Progenitor cell of endocrine pancreas (in vitro differentiated cells): ENCODE measurements around the gene GPI. TPM values are rescaled to one million over a fixed set of nuclear protein-coding genes. Genes with fewer than 3 reads are reported as not detected.

Experiments used
- DNase-seq: peaks from one replicate; pipeline ENCODE4 v3.0.0; 2021; ENCODE audit warnings: low spot score; ENCODE audit not compliant: unreplicated experiment
- H3K27ac Mint-ChIP-seq: 2 replicates; pipeline ENCODE4 v1.8.0; 2021; ENCODE audit warnings: mild to moderate bottlenecking, moderate library complexity, mixed read lengths
- H3K27me3 Mint-ChIP-seq: 2 replicates; pipeline ENCODE4 v1.8.0; 2021; ENCODE audit warnings: mixed read lengths
- H3K36me3 Mint-ChIP-seq: 2 replicates; pipeline ENCODE4 v1.8.0; 2022; ENCODE audit warnings: mixed read lengths; ENCODE audit not compliant: insufficient read depth
- H3K4me1 Mint-ChIP-seq: 2 replicates; pipeline ENCODE4 v1.8.0; 2021; ENCODE audit warnings: low read depth, mixed read lengths
- H3K4me3 Mint-ChIP-seq: 2 replicates; pipeline ENCODE4 v1.8.0; 2021; ENCODE audit warnings: low read depth, mild to moderate bottlenecking, moderate library complexity, mixed read lengths
- H3K9me3 Mint-ChIP-seq: 2 replicates; pipeline ENCODE4 v1.8.0; 2021; ENCODE audit warnings: low read depth, mixed read lengths
- total RNA-seq: library from RNA; stranded (reverse); gene quantifications from 2 replicates; pipeline ENCODE4 v1.2.1, GENCODE V29; 2021
- TF ChIP-seq, protein P1 (sequence below): fragments of 200-600 bp; sonication (generic); IDR thresholded peaks from one replicate; pipeline ENCODE4 v1.5.0; 2021; ENCODE audit warnings: antibody characterized with exemption, mild to moderate bottlenecking; ENCODE audit not compliant: unreplicated experiment

The GPI gene
- total RNA-seq, 1 donor from 2014 or later, result 147 TPM

DNA sequence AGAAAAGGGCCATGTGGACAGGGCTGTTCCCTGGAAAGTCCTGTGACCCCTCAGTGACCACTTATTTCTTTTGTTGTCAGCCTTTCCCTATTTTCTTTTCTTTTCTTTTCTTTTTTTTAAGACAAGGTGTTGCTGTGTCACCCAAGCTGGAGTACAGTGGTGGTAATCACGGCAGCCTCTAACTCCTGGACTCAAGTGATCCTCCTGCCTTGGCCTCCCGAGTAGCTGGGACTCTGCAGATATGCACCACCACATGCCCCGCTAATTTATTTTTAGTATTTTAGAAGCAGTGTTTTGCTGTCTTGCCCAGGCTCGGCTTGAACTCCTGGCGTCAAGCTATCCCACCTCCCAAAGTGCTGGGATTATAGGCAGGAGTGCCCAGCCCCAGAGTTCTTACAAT lies 1.1 kb upstream of the GPI start:
- DNase-seq, result no peak
- TF ChIP-seq, protein P1, sequence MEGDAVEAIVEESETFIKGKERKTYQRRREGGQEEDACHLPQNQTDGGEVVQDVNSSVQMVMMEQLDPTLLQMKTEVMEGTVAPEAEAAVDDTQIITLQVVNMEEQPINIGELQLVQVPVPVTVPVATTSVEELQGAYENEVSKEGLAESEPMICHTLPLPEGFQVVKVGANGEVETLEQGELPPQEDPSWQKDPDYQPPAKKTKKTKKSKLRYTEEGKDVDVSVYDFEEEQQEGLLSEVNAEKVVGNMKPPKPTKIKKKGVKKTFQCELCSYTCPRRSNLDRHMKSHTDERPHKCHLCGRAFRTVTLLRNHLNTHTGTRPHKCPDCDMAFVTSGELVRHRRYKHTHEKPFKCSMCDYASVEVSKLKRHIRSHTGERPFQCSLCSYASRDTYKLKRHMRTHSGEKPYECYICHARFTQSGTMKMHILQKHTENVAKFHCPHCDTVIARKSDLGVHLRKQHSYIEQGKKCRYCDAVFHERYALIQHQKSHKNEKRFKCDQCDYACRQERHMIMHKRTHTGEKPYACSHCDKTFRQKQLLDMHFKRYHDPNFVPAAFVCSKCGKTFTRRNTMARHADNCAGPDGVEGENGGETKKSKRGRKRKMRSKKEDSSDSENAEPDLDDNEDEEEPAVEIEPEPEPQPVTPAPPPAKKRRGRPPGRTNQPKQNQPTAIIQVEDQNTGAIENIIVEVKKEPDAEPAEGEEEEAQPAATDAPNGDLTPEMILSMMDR, result no peak
- Mint-ChIP-seq H3K4me3 (peak overlapping the region; percentile 86), H3K27me3 (peaks cover 3% of the 10 kb centered on the region), H3K9me3 (no peaks in the 10 kb centered on the region), H3K27ac (no peak overlapping the region), H3K4me1 (peaks cover 18% of the 10 kb centered on the region), H3K36me3 (peaks cover 5% of the 10 kb centered on the region)

DNA sequence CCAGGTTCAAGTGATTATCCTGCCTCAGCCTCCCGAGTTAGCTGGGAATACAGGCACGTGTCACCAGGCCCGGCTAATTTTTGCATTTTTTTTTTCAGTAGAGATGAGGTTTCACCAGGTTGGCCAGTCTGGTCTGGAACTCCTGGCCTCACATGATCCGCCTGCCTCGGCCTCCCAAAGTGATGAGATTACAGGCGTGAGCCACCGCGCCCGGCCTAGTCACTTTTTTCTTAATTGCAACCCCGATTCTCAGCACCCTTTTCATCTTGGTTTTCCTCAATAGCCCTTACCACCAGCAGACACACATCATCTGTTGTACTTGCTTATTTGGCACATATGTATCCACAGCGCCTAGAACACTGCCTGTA lies 550 bp upstream of the GPI start:
- Mint-ChIP-seq H3K9me3 (no peaks in the 10 kb centered on the region), H3K27me3 (peaks cover 3% of the 10 kb centered on the region), H3K27ac (peak overlapping the region; percentile 45), H3K36me3 (peaks cover 5% of the 10 kb centered on the region), H3K4me1 (peaks cover 16% of the 10 kb centered on the region), H3K4me3 (peak overlapping the region; percentile 86)
- TF ChIP-seq, protein P1, result no peak
- DNase-seq, result no peak

DNA sequence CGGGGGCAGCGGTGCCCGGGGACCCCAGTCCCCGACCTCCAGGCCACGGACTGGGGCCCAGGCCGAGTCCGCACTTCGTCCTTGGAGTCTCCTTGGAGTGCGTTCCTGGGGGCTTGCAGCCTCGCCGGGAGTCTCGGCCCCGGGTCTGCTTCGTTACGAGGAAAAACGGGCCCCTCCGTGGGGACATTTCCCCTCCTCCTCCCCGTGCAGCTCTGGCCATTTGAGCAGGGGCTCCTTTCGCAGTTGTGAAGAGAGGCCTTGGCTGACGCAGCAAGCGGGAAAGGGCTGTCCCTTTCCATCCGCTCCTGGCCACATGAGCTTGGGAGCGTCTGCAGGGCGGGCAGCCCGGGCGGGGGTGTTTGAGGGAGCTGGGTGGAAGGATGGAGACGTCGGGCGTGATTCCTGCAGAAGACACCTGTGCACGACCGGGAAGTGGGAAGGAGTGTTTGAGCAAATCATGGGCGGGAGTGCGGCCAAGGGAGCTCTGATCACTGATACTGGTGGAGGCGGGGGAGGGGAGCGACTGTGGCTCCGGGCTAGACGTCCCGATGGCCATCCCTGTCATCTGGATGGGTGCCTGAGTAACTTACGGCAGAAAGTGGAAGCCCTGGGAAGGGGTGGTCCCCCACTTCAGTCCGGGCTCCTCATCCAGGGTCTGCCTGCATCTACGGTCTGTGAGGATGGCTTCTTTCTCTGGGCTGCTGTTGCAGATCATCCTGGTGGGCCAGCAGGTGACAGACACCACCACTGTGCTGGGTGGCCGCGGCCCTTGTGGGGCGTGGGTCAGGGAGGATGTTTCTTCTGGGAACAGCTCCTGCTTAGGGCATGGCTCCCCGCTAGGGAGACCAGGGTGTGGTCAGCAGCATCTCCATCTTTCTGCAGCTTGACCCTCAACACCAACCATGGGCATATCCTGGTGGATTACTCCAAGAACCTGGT lies 736 bp downstream of the GPI start:
- Mint-ChIP-seq H3K36me3 (peaks cover 5% of the 10 kb centered on the region), H3K27ac (peak overlapping the region; percentile 30), H3K4me3 (peak overlapping the region; percentile 94), H3K9me3 (no peaks in the 10 kb centered on the region), H3K27me3 (peaks cover 3% of the 10 kb centered on the region), H3K4me1 (peaks cover 11% of the 10 kb centered on the region)
- TF ChIP-seq, protein P1, result no peak
- DNase-seq, result no peak

DNA sequence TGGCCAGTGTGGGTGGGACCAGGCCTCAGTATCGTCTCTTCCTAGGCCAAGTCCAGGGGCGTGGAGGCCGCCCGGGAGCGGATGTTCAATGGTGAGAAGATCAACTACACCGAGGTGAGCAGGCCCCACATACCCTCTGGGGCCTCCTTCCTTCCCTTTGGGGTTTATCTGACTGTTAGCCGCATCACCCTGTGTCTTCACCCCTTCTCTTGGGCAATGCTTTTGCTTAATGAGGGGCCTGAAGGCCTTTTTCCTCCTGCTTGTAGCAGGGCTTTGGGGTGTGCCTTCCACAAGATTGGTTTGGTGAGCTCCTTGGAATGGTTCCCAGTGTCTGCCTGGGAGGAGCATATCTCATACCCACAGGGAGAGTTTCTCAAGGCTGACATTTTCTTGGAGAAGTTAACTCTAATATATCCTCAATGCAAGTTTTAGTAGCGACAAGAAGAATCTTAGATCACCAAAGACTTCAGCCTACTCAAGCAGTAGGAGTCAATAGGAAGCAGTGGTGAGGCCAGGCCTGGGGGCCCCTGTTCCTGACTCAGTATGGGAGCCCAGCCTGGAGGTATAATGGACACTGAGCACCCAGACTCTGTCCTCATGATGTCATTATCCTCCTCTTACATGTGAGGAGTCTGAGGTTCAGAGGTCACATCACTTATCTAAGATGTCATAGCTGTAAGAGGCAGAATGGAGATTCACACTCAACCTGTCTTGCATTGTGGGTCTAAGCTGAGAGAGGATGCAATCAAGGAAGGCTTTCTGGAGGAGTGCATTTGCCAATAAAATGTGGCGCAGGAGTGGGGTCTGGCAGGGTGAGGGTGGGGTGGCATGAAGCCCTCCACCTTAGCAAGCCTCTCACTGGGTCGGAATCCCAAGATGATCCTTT lies 2.0 kb downstream of the GPI start:
- TF ChIP-seq, protein P1, result no peak
- Mint-ChIP-seq H3K4me1 (peaks cover 11% of the 10 kb centered on the region), H3K27me3 (peaks cover 3% of the 10 kb centered on the region), H3K9me3 (no peaks in the 10 kb centered on the region), H3K36me3 (peaks cover 9% of the 10 kb centered on the region), H3K4me3 (peak overlapping the region; percentile 56), H3K27ac (no peak overlapping the region)
- DNase-seq, result no peak

DNA sequence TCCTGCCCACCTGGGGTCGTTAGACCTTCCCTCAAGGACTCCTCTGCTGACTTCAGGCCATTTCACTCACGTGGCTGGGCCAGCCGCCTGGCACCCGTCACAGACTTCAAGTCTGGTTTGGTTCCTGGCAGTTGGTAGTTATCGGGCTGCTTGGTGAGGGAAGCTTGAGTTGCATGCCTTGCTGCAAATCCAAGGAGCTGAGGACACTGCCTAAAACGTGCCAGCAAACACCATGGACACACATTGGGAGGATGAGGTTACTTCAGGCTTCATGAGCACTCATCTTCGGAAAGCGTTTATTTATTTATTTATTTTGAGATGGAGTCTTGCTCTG lies 2.6 kb downstream of the GPI start:
- peaks cover 9% of the 10 kb centered on the region for H3K36me3 Mint-ChIP-seq
- H3K27me3 Mint-ChIP-seq, result peaks cover 3% of the 10 kb centered on the region
- TF ChIP-seq, protein P1, result no peak
- H3K4me3 Mint-ChIP-seq, result no peak overlapping the region
- H3K9me3 Mint-ChIP-seq, result no peaks in the 10 kb centered on the region
- H3K27ac Mint-ChIP-seq, result no peak overlapping the region
- H3K4me1 Mint-ChIP-seq, result peaks cover 11% of the 10 kb centered on the region
- DNase-seq, result no peak
